ENCODE data around the gene ENTPD8. TPM values are rescaled to one million over a fixed set of nuclear protein-coding genes. Genes with fewer than 3 reads are reported as not detected.

Gene ENTPD8
- total RNA-seq, 4 donors from 2014 or later, result not detected

DNA sequence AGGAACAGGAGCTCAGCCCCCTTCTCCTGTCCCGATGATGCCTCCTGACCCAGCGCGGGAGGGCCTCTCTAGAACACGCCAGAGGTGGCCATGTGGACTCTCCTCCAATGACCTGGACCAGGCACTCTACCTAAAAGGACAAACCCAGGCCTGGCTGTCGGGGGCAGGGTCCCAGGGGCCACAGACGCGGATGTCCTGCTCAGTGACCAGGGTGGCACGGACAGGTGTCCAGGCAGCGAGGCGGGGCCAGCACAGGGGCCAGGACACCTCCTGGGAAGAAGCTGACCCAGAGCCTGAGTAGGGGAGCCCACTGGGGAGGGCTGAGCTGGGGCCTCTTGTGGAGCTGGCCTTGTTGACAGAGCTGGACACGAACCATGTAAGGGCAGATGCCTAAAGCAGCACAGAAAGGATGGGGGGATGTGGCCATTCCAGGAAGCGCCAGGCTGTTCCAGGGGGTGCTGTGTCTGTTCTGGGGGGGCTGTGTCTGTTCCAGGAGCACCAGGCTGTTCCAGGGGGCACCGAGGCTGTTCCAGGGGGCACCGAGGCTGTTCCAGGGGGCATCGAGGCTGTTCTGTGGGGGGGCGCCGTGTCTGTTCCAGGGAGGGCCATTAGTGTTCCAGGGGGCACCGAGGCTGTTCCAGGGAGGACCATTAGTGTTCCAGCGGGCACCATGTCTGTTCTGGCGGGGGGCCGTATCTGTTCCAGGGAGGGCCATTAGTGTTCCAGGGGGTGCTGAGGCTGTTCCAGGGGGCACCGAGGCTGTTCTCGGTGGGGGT lies 48.7 kb downstream of the ENTPD8 start:
- no peak for DNase-seq (ENCODE audit: low spot score in 2 of 2)
- H3K4me3 ChIP-seq (ENCODE audit: low read depth, poor library complexity, severe bottlenecking), result no peak overlapping the region
- intact Hi-C loops (cut with DNase I; ENCODE audit: low total_unique reads), result no loop called here
- WGBS, 2 donors, result 94 to 95% methylated on average over 16 of the region's 23 CpGs
- TF ChIP-seq POLR2A (IDR thresholded peaks at IDR 0.05), result no peak
- TF ChIP-seq, protein P1, sequence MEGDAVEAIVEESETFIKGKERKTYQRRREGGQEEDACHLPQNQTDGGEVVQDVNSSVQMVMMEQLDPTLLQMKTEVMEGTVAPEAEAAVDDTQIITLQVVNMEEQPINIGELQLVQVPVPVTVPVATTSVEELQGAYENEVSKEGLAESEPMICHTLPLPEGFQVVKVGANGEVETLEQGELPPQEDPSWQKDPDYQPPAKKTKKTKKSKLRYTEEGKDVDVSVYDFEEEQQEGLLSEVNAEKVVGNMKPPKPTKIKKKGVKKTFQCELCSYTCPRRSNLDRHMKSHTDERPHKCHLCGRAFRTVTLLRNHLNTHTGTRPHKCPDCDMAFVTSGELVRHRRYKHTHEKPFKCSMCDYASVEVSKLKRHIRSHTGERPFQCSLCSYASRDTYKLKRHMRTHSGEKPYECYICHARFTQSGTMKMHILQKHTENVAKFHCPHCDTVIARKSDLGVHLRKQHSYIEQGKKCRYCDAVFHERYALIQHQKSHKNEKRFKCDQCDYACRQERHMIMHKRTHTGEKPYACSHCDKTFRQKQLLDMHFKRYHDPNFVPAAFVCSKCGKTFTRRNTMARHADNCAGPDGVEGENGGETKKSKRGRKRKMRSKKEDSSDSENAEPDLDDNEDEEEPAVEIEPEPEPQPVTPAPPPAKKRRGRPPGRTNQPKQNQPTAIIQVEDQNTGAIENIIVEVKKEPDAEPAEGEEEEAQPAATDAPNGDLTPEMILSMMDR (IDR thresholded peaks at IDR 0.05), result no peak

DNA sequence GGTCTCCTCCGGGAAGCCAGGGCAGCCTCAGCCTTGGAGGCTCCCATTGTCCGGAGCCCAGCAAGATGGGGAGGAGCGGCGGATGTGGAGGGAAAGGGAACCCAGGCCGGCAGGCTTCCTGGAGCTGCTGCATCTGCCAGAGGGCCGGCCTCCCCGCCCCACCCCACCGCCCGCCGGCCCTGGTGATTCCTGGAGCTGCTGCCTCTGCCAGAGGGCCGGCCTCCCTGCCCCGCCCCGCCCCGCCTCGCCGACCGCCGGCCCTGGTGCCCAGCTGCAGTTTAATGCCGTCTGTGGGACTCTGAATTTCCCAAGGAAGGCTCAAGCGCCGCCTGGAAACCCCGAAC lies 49.8 kb downstream of the ENTPD8 start:
- TF ChIP-seq, protein P1 (IDR thresholded peaks at IDR 0.05), result no peak
- no peak for TF ChIP-seq POLR2A (IDR thresholded peaks at IDR 0.05)
- intact Hi-C loops (cut with DNase I; ENCODE audit: low total_unique reads), result no loop called here
- 75% methylated on average over 18 to 22 of the region's 22 CpGs for WGBS, 2 donors
- no peak for DNase-seq (ENCODE audit: low spot score in 2 of 2)
- H3K4me3 ChIP-seq (ENCODE audit: low read depth, poor library complexity, severe bottlenecking), result no peak overlapping the region

DNA sequence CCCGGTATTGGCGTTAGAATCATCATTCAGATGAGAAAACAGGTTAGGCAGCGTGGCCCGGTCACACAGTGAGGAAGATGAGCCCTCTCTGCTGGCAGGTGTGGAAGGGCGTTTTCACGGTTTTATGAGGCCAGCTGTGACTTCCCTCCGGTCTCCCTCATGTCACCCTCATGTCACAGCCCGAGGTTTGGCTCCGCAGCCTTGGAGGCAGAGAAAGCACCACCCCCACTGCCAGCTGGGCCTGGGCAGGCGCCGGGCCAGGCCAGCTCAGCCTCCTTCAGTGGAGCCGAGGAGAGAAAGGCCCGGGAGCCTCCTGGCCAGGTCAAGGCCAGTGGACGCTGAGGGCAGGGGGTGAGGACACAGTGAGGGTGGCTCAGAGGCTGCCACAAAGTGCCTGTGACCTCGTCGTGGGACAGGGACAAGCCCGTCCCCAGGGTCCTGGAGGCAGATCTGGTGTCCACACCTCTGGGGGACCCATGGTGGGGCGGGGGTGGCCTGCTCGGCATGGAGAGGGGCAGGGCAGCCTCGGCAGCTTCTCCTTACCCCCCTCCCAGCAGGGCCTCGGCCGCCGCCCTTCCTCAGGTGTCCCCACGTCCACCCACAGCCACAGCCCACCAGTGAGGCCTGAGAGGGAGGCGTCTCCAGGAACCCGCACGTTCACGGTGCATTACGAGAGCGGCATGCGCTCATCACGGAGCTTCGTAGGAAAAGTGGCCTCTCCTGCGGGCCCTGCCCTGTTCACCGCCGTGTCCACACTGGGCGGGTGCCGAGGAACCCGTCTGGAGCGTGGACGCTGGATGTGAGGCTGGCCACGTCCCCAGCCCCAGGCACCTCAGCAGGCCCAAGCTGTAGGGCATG lies 50.4 kb downstream of the ENTPD8 start:
- 80 to 81% methylated on average over 39 to 41 of the region's 42 CpGs for WGBS, 2 donors
- DNase-seq (ENCODE audit: low spot score in 2 of 2), result no peak
- TF ChIP-seq, protein P1 (IDR thresholded peaks at IDR 0.05), result no peak
- TF ChIP-seq POLR2A (IDR thresholded peaks at IDR 0.05), result no peak
- H3K4me3 ChIP-seq (ENCODE audit: low read depth, poor library complexity, severe bottlenecking), result no peak overlapping the region
- intact Hi-C loops (cut with DNase I; ENCODE audit: low total_unique reads), result no loop called here

DNA sequence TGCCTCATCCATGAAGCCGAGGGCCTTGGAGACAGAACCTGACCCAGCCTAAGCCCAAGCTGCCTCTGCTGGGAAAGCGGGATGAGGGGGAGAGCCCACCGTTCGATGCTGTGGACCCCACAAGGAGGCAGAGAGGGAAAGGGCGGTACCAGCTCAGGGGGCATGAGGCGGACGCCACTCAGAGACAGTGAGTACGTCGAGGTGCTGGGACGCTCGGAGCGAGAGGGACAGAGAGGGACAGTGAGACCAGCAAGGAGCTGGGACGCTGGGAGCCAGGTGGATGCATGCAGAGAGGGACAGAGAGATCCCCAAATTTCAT lies 51.8 kb downstream of the ENTPD8 start:
- no peak for DNase-seq (ENCODE audit: low spot score in 2 of 2)
- intact Hi-C loops (cut with DNase I; ENCODE audit: low total_unique reads), result no loop called here
- H3K4me3 ChIP-seq (ENCODE audit: low read depth, poor library complexity, severe bottlenecking), result no peak overlapping the region
- TF ChIP-seq POLR2A (IDR thresholded peaks at IDR 0.05), result no peak
- TF ChIP-seq, protein P1 (IDR thresholded peaks at IDR 0.05), result no peak
- WGBS, 2 donors, result 95 to 97% methylated on average over 13 of the region's 13 CpGs

DNA sequence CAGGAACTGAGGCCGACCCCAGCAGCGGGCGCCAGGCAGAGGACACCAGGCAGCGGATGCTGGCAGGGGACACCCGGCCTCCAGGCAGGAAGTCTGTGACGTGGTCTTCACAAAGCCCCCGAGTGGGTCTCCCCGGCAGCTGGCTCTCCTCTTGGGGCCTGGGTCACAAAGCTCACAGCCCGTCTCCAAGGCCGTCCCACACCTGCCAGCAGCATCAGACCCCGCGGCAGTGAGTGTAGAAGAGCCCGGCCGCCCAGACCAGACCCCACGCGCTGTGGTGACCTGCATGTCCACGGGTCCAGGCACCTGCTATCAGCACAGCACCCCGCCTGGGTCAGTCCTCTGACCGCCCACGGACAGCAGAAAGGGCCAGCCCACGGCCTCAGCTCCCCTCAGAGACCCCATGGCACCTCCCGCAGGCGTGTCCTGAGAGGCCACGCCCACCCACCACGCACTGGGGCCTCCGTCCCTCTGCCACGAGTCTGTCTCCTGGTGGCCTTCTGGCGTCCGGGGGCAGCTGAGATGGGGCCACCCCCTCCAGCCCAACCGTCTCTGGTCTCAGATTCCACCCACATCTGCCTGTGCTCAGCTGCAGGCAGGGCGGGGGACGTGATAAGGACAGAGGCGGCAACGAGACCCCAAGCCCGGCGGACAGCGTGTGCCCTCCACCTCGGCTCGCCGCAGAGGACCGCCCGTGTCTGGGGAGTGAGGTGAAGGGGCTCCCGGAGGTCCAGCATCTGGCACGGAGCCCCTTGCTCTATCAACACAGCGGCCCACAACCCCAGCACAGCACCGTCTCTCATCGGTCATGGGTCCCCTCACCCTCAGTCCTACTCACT lies 52.3 kb downstream of the ENTPD8 start:
- no peak overlapping the region for H3K4me3 ChIP-seq (ENCODE audit: low read depth, poor library complexity, severe bottlenecking)
- WGBS, 2 donors, result 89 to 91% methylated on average over 43 to 46 of the region's 47 CpGs
- intact Hi-C loops (cut with DNase I; ENCODE audit: low total_unique reads), result no loop called here

More for the DNA sequence above, 52.3 kb downstream of the ENTPD8 start:
- TF ChIP-seq POLR2A (IDR thresholded peaks at IDR 0.05), result no peak
- TF ChIP-seq, protein P1 (IDR thresholded peaks at IDR 0.05), result no peak
- DNase-seq (ENCODE audit: low spot score in 2 of 2), result no peak

All from lower leg skin (tissue), 4 donors.